ENCODE measurements around the gene WNK3.

The WNK3 gene

DNA sequence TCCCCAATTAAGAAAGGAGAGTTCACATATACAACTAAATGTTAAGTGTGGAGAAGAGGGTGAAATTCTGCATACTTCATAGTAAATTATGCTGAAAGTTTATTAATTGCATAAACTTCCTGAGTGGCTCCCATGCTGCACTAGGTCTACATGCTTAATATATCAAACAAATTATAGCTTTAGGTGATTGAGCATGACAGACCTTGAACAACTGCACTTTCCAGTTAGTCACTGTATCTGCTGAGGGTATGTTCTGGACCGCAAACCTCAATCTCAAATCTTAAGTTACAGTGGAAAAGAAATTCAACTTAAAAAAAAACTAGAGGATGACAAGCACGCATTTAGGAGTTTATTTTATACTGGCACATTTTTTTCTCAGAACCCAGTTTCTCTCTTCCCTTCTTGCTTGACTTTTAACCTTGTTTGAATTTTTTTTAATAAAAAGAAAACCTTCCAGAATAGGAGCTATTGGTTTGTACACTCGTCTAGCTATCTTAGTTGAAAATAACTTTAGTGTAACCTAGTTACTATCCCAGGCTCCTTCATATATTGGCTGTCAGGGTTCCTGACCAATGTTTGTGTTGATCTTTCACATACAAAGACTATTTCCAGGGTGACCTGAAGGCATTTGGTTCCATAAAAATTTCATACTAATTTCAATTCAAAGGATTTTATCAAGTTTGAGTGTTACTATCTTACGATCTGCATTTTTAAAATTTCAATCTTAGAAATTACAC lies 164.6 kb downstream of the WNK3 start:
- Histone ChIP-seq H3K36me3 (ENCODE audit: control insufficient read depth, insufficient read depth, low read length) (no peaks in the 10 kb centered on the region), H3K27ac (ENCODE audit: insufficient read depth, low read length, poor library complexity, severe bottlenecking) (no peak overlapping the region), H3K9me3 (ENCODE audit: control insufficient read depth, low read length) (no peaks in the 10 kb centered on the region), H3K27me3 (replicated peaks; ENCODE audit: control insufficient read depth, insufficient read depth, low read length, poor library complexity, severe bottlenecking) (no peaks in the 10 kb centered on the region), H3K4me3 (ENCODE audit: insufficient read depth, low read depth, low read length, poor library complexity, severe bottlenecking) (no peak overlapping the region), H3K4me1 (ENCODE audit: control insufficient read depth, insufficient read depth, low read length, poor library complexity, severe bottlenecking) (no peaks in the 10 kb centered on the region)
- DNase-seq: no peak

DNA sequence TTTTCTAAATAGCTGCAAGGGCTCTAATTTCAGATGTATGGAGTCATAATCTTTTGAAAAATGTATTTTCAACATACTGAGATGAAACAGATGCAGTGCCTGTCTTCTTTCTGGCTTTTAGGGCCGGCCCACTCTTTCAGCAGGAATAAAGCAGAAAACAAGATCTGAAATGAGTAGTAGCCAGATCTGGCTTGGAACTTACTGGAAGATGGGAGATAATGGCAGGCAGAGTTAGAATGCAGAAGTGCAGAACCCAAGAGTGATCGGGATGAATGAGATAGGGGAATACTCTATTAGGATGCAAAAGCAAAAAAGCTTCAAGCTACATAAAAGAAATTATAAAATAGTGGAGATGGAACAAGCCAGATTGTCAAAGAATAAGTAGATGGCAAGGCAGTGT lies 173.4 kb downstream of the WNK3 start:
- no peaks in the 10 kb centered on the region for H3K9me3 ChIP-seq (ENCODE audit: control insufficient read depth, low read length)
- H3K27ac ChIP-seq (ENCODE audit: insufficient read depth, low read length, poor library complexity, severe bottlenecking): no peak overlapping the region
- no peaks in the 10 kb centered on the region for H3K27me3 ChIP-seq (replicated peaks; ENCODE audit: control insufficient read depth, insufficient read depth, low read length, poor library complexity, severe bottlenecking)
- no peak for DNase-seq
- H3K4me3 ChIP-seq (ENCODE audit: insufficient read depth, low read depth, low read length, poor library complexity, severe bottlenecking): no peak overlapping the region
- no peaks in the 10 kb centered on the region for H3K36me3 ChIP-seq (ENCODE audit: control insufficient read depth, insufficient read depth, low read length)
- peaks cover 5% of the 10 kb centered on the region for H3K4me1 ChIP-seq (ENCODE audit: control insufficient read depth, insufficient read depth, low read length, poor library complexity, severe bottlenecking)

DNA sequence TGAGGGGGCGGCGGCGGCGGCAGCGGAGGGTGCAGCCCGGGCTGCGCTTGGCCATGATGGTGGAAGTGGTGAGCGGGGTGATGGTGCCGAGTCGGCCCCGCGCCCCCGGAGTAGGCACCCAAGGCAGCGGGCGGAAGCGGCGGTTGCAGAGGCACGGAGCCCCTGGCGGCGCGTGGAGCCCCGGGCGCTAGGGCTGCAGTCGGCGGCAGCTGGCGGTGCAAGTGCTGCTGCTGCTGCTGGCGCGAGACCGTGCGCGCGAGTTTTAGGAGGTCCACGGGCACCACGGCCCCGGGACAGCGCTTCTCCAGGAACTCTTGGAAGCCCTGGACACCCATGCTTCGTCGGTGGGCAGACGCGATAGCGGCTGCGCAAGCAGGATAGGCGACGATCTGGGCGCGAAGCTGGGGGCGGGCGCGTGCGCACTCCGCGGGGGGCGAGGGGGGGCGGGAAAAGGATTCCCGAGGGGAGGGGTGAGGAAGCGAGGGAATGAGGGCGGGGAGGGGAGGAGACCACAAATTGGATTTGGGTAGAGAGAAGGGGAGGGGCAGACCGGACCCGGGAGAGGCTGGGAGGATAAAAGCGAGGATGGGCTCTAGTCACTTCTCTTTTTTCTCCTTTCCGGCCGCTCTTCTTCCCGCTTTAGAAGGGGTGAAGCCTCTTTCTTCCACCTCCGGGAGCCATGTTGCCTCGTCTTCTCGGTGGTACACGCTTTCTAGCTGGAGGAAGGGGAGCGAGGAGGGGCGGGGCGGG lies 174.8 kb downstream of the WNK3 start, which contains the start of gene FAM120C:
FAM120C (minus strand) TSS at position 391 of the 750 bp plus-strand sequence; CDS start at position 335, 56 bp downstream.
- Histone ChIP-seq H3K27ac (ENCODE audit: insufficient read depth, low read length, poor library complexity, severe bottlenecking) (peak within 1 kb of the TSS; percentile 73), H3K4me1 (ENCODE audit: control insufficient read depth, insufficient read depth, low read length, poor library complexity, severe bottlenecking) (peaks cover 5% of the 10 kb centered on the region), H3K9me3 (ENCODE audit: control insufficient read depth, low read length) (no peaks in the 10 kb centered on the region), H3K4me3 (ENCODE audit: insufficient read depth, low read depth, low read length, poor library complexity, severe bottlenecking) (peak within 1 kb of the TSS; percentile 64), H3K27me3 (replicated peaks; ENCODE audit: control insufficient read depth, insufficient read depth, low read length, poor library complexity, severe bottlenecking) (no peaks in the 10 kb centered on the region), H3K36me3 (ENCODE audit: control insufficient read depth, insufficient read depth, low read length) (no peaks in the 10 kb centered on the region)
- peak; percentile 23 to 50 (median 40) for DNase-seq

DNA sequence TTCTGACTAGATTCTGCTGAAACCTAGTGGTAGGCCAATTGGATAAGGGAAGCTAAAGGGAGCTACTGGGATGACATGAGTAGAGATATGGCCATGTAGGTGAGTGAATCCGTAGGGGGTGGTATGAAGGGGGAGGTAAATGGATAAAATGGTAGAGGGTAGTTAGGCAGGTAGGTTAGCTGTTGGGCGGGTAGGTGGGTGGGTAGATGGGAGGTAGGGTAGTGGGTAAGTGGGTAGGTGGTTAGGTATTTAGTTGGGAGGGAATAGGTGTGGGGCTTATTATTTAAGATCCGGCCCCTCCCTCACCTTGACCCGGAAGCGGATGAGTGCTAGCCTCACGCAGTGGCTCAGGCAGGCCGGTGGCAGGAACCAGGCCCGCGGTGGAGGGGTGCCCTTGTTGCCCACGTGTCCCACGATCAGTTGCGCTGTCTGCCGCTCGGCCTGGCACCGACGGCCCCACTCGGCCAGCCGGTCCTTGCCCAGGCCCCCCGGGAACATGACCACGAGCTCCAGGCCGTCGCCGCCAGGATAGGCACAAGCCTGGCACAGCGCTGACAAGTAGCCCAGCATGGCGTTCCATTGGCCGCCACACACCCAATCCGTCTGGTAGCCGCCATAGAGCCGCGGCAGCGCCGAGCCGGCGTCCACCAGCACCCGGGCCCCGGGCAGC lies 175.5 kb downstream of the WNK3 start:
- Histone ChIP-seq H3K27me3 (replicated peaks; ENCODE audit: control insufficient read depth, insufficient read depth, low read length, poor library complexity, severe bottlenecking) (no peaks in the 10 kb centered on the region), H3K4me1 (ENCODE audit: control insufficient read depth, insufficient read depth, low read length, poor library complexity, severe bottlenecking) (peaks cover 5% of the 10 kb centered on the region), H3K9me3 (ENCODE audit: control insufficient read depth, low read length) (no peaks in the 10 kb centered on the region), H3K4me3 (ENCODE audit: insufficient read depth, low read depth, low read length, poor library complexity, severe bottlenecking) (peak overlapping the region; percentile 64), H3K27ac (ENCODE audit: insufficient read depth, low read length, poor library complexity, severe bottlenecking) (peak overlapping the region; percentile 73), H3K36me3 (ENCODE audit: control insufficient read depth, insufficient read depth, low read length) (no peaks in the 10 kb centered on the region)
- peak; percentile 34 to 58 (median 43) for DNase-seq

DNA sequence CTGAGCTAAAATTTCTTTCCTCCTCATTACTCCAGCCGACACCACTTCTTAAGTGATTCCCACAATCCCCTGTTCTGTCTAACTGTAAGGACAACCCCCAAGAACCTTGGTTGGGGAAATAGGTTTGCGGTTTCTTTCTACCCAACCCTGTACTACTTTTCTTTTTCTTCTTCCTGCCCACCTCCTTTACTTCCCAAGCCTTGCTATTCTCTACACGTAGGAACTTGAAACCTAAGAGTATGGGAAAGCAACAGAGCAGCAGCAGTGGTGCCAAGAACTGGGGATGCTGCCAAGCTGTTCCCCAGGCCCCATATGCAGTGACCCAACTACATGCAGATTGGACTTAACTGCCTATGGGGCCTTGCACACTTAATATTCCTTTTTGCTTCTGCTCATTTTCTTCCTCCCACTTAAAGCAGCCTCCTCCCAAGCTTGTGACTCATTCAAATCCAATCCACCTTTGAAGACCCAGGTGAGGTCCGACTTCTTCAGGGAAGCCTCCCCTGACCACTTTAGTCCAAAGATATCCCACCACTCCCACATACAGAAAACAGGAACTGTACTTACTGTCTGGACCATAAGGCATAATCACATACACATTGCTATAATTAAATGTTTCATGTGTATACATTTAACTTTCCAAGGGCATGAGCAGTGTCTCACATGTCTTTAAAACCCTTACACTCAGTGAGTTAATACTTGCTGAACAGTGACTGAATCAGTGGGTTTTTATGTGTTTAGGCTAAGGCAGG lies 176.5 kb downstream of the WNK3 start:
- Histone ChIP-seq H3K4me3 (ENCODE audit: insufficient read depth, low read depth, low read length, poor library complexity, severe bottlenecking) (peak overlapping the region; percentile 6), H3K9me3 (ENCODE audit: control insufficient read depth, low read length) (no peaks in the 10 kb centered on the region), H3K36me3 (ENCODE audit: control insufficient read depth, insufficient read depth, low read length) (no peaks in the 10 kb centered on the region), H3K4me1 (ENCODE audit: control insufficient read depth, insufficient read depth, low read length, poor library complexity, severe bottlenecking) (peaks cover 5% of the 10 kb centered on the region), H3K27me3 (replicated peaks; ENCODE audit: control insufficient read depth, insufficient read depth, low read length, poor library complexity, severe bottlenecking) (no peaks in the 10 kb centered on the region), H3K27ac (ENCODE audit: insufficient read depth, low read length, poor library complexity, severe bottlenecking) (no peak overlapping the region)
- no peak for DNase-seq

DNA sequence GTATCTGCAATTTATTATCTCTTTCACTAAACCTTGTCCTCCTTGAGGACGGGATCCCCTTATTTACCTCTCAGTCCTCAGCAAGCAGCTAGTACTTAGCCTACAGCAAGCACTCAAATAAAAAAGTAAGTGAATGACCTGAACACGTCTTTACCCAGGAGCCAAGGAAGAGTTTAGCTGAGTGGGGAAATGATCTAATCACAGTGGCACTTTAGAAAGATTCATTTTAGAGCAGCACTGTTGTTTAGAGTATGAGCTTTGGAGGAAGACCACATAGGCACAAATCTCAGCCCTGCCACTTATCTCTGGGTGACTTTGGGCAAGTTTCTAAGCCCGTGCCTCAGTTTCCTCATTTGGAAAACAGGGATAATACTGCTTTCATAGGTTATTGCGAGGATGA lies 177.4 kb downstream of the WNK3 start:
- H3K27ac ChIP-seq (ENCODE audit: insufficient read depth, low read length, poor library complexity, severe bottlenecking): no peak overlapping the region
- H3K4me1 ChIP-seq (ENCODE audit: control insufficient read depth, insufficient read depth, low read length, poor library complexity, severe bottlenecking): peaks cover 5% of the 10 kb centered on the region
- H3K9me3 ChIP-seq (ENCODE audit: control insufficient read depth, low read length): no peaks in the 10 kb centered on the region
- no peak for DNase-seq
- H3K4me3 ChIP-seq (ENCODE audit: insufficient read depth, low read depth, low read length, poor library complexity, severe bottlenecking): no peak overlapping the region
- no peaks in the 10 kb centered on the region for H3K36me3 ChIP-seq (ENCODE audit: control insufficient read depth, insufficient read depth, low read length)
- no peaks in the 10 kb centered on the region for H3K27me3 ChIP-seq (replicated peaks; ENCODE audit: control insufficient read depth, insufficient read depth, low read length, poor library complexity, severe bottlenecking)

DNA sequence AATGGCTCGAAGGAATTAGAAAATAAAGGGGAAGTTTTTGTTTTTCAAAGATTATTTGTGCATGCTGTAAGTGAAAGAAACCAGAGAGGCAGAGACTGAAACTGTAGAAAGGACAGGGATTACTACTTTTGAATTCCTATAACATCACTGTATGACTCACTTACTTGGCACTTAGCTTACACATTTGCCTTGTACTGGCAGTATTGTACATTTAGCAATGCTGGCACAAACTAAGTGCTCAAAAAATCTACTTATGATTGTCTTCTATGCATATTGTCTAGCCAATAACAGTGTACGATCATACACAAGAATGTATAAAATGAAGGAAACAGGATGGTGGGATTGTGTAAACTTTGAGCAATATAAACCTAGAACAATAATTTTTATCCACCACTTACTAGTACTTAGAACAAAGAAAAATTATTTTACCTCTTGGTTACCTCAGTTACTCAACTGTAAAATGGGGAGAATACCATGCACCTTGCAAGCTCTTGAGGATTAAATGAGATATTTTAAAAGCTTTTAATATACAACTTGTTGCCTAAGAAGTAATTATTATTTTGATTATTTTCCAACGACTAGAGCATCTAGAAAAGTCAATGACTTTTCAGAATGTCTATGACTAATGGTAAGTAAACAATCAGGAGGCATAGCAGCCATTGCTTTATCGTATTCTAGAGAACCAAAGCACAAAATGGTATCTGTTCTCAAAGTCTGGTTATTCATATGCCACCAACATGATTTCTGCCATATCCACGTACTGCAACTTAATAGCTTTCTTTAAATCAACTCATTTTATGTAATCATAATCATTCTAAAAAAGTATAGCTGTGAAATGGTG lies 179.5 kb downstream of the WNK3 start:
- Histone ChIP-seq H3K9me3 (ENCODE audit: control insufficient read depth, low read length) (no peaks in the 10 kb centered on the region), H3K27ac (ENCODE audit: insufficient read depth, low read length, poor library complexity, severe bottlenecking) (no peak overlapping the region), H3K4me1 (ENCODE audit: control insufficient read depth, insufficient read depth, low read length, poor library complexity, severe bottlenecking) (peaks cover 5% of the 10 kb centered on the region), H3K4me3 (ENCODE audit: insufficient read depth, low read depth, low read length, poor library complexity, severe bottlenecking) (no peak overlapping the region), H3K27me3 (replicated peaks; ENCODE audit: control insufficient read depth, insufficient read depth, low read length, poor library complexity, severe bottlenecking) (no peaks in the 10 kb centered on the region), H3K36me3 (ENCODE audit: control insufficient read depth, insufficient read depth, low read length) (no peaks in the 10 kb centered on the region)
- no peak for DNase-seq

DNA sequence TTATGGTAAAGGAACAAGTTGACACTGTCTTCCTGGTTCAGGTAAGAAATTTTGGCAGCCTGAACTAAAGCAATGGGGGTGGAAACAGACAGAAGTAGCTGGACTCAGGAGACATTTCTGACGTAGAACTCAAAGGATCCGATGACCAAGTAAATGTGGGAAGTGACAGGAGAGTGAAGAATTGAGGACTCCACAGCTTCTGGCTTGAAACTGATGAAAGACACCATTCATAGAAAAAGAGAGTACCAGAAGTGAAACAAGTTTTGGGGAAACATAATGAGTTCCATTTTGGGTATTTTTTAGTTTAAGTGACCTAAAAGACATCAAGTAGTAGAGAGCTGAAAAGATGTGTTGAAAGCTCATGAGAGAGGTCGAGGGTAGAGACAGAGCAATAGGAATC lies 180.5 kb downstream of the WNK3 start:
- Histone ChIP-seq H3K27ac (ENCODE audit: insufficient read depth, low read length, poor library complexity, severe bottlenecking) (no peak overlapping the region), H3K27me3 (replicated peaks; ENCODE audit: control insufficient read depth, insufficient read depth, low read length, poor library complexity, severe bottlenecking) (no peaks in the 10 kb centered on the region), H3K9me3 (ENCODE audit: control insufficient read depth, low read length) (no peaks in the 10 kb centered on the region), H3K4me1 (ENCODE audit: control insufficient read depth, insufficient read depth, low read length, poor library complexity, severe bottlenecking) (peaks cover 5% of the 10 kb centered on the region), H3K36me3 (ENCODE audit: control insufficient read depth, insufficient read depth, low read length) (no peaks in the 10 kb centered on the region), H3K4me3 (ENCODE audit: insufficient read depth, low read depth, low read length, poor library complexity, severe bottlenecking) (no peak overlapping the region)
- no peak for DNase-seq

DNA sequence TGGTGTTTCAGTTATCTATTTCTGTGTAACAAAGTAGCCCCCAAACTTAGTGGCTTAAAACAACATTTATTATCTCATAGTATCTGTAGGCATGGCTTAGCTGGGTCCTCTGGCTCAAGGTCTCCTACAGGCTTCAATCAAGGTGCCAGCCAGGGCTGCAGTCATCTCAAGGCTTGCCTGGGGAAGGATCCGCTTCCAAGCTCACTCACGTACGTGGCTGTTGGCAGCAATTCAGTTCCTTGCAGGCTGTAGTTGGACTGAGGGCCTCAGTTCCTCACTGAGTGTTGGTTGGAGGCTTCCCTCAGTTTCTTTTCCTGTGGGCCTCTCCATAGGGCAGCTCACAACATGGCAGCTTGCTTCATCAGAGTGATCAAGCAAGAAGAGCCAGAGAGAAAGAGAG lies 184.1 kb downstream of the WNK3 start:
- Histone ChIP-seq H3K27me3 (replicated peaks; ENCODE audit: control insufficient read depth, insufficient read depth, low read length, poor library complexity, severe bottlenecking) (no peaks in the 10 kb centered on the region), H3K27ac (ENCODE audit: insufficient read depth, low read length, poor library complexity, severe bottlenecking) (no peak overlapping the region), H3K4me3 (ENCODE audit: insufficient read depth, low read depth, low read length, poor library complexity, severe bottlenecking) (no peak overlapping the region), H3K4me1 (ENCODE audit: control insufficient read depth, insufficient read depth, low read length, poor library complexity, severe bottlenecking) (no peaks in the 10 kb centered on the region), H3K36me3 (ENCODE audit: control insufficient read depth, insufficient read depth, low read length) (no peaks in the 10 kb centered on the region), H3K9me3 (ENCODE audit: control insufficient read depth, low read length) (no peaks in the 10 kb centered on the region)
- DNase-seq: no peak
